ENCODE results near the gene TTC33.

TTC33 gene

GRCh38 chr5:40626801-40627200 lies 129.0 kb downstream of the TTC33 start:
- no peak overlapping the region for H3K4me3 ChIP-seq (ENCODE audit: low read depth in 1 of 5, low read length in 5 of 5)
- H3K27me3 ChIP-seq (ENCODE audit: control insufficient read depth in 5 of 5, insufficient read depth in 4 of 5, low read length in 5 of 5): no peaks in the 10 kb centered on the region

GRCh38 chr5:40623480-40624420 lies 132.0 kb downstream of the TTC33 start:
- Histone ChIP-seq H3K27ac (ENCODE audit: low read depth, low read length) (peak overlapping the region; percentile 25), H3K4me1 (ENCODE audit: control insufficient read depth in 5 of 5, insufficient read depth in 5 of 5, low read length in 5 of 5) (peaks cover 0 to 15% (median 0%) of the 10 kb centered on the region in 5 donors), H3K9me3 (ENCODE audit: control insufficient read depth in 5 of 5, low read length in 5 of 5) (no peaks in the 10 kb centered on the region)

More at GRCh38 chr5:40626801-40627200, 129.0 kb downstream of the TTC33 start:
- no peaks in the 10 kb centered on the region for H3K9me3 ChIP-seq (ENCODE audit: control insufficient read depth in 5 of 5, low read length in 5 of 5)
- peaks cover 0 to 14% (median 2%) of the 10 kb centered on the region in 5 donors for H3K4me1 ChIP-seq (ENCODE audit: control insufficient read depth in 5 of 5, insufficient read depth in 5 of 5, low read length in 5 of 5)
- no peaks in the 10 kb centered on the region for H3K36me3 ChIP-seq (ENCODE audit: control insufficient read depth in 5 of 5, insufficient read depth in 5 of 5, low read length in 5 of 5)
- H3K27ac ChIP-seq (ENCODE audit: low read depth, low read length): no peak overlapping the region
- no peak overlapping the region for H3K9ac ChIP-seq (ENCODE audit: low read length in 5 of 5)

GRCh38 chr5:40622463-40623252 lies 133.1 kb downstream of the TTC33 start:
- Histone ChIP-seq H3K9me3 (ENCODE audit: control insufficient read depth in 5 of 5, low read length in 5 of 5) (no peaks in the 10 kb centered on the region), H3K27me3 (ENCODE audit: control insufficient read depth in 5 of 5, insufficient read depth in 4 of 5, low read length in 5 of 5) (no peaks in the 10 kb centered on the region), H3K36me3 (ENCODE audit: control insufficient read depth in 5 of 5, insufficient read depth in 5 of 5, low read length in 5 of 5) (no peaks in the 10 kb centered on the region), H3K27ac (ENCODE audit: low read depth, low read length) (peak overlapping the region; percentile 25), H3K4me3 (ENCODE audit: low read depth in 1 of 5, low read length in 5 of 5) (no peak overlapping the region), H3K4me1 (ENCODE audit: control insufficient read depth in 5 of 5, insufficient read depth in 5 of 5, low read length in 5 of 5) (peaks cover 0 to 15% (median 0%) of the 10 kb centered on the region in 5 donors), H3K9ac (ENCODE audit: low read length in 5 of 5) (no peak overlapping the region)

More at GRCh38 chr5:40623480-40624420, 132.0 kb downstream of the TTC33 start:
- Histone ChIP-seq H3K4me3 (ENCODE audit: low read depth in 1 of 5, low read length in 5 of 5) (no peak overlapping the region), H3K27me3 (ENCODE audit: control insufficient read depth in 5 of 5, insufficient read depth in 4 of 5, low read length in 5 of 5) (no peaks in the 10 kb centered on the region), H3K36me3 (ENCODE audit: control insufficient read depth in 5 of 5, insufficient read depth in 5 of 5, low read length in 5 of 5) (no peaks in the 10 kb centered on the region), H3K9ac (ENCODE audit: low read length in 5 of 5) (no peak overlapping the region)

GRCh38 chr5:40619421-40619820 lies 136.3 kb downstream of the TTC33 start:
- H3K27ac ChIP-seq (ENCODE audit: low read depth, low read length): no peak overlapping the region

GRCh38 chr5:40618926-40619325 lies 136.8 kb downstream of the TTC33 start:
- no peak overlapping the region for H3K9ac ChIP-seq (ENCODE audit: low read length in 5 of 5)
- no peaks in the 10 kb centered on the region for H3K36me3 ChIP-seq (ENCODE audit: control insufficient read depth in 5 of 5, insufficient read depth in 5 of 5, low read length in 5 of 5)
- no peak overlapping the region for H3K27ac ChIP-seq (ENCODE audit: low read depth, low read length)
- no peak overlapping the region for H3K4me3 ChIP-seq (ENCODE audit: low read depth in 1 of 5, low read length in 5 of 5)
- H3K4me1 ChIP-seq (ENCODE audit: control insufficient read depth in 5 of 5, insufficient read depth in 5 of 5, low read length in 5 of 5): peaks cover 0 to 18% (median 15%) of the 10 kb centered on the region in 5 donors
- no peaks in the 10 kb centered on the region for H3K27me3 ChIP-seq (ENCODE audit: control insufficient read depth in 5 of 5, insufficient read depth in 4 of 5, low read length in 5 of 5)
- H3K9me3 ChIP-seq (ENCODE audit: control insufficient read depth in 5 of 5, low read length in 5 of 5): no peaks in the 10 kb centered on the region

More at GRCh38 chr5:40619421-40619820, 136.3 kb downstream of the TTC33 start:
- Histone ChIP-seq H3K4me1 (ENCODE audit: control insufficient read depth in 5 of 5, insufficient read depth in 5 of 5, low read length in 5 of 5) (peaks cover 0 to 18% (median 15%) of the 10 kb centered on the region in 5 donors), H3K27me3 (ENCODE audit: control insufficient read depth in 5 of 5, insufficient read depth in 4 of 5, low read length in 5 of 5) (no peaks in the 10 kb centered on the region), H3K36me3 (ENCODE audit: control insufficient read depth in 5 of 5, insufficient read depth in 5 of 5, low read length in 5 of 5) (no peaks in the 10 kb centered on the region), H3K9ac (ENCODE audit: low read length in 5 of 5) (no peak overlapping the region), H3K9me3 (ENCODE audit: control insufficient read depth in 5 of 5, low read length in 5 of 5) (no peaks in the 10 kb centered on the region), H3K4me3 (ENCODE audit: low read depth in 1 of 5, low read length in 5 of 5) (no peak overlapping the region)

GRCh38 chr5:40616781-40617180 lies 139.0 kb downstream of the TTC33 start:
- no peaks in the 10 kb centered on the region for H3K36me3 ChIP-seq (ENCODE audit: control insufficient read depth in 5 of 5, insufficient read depth in 5 of 5, low read length in 5 of 5)
- H3K4me1 ChIP-seq (ENCODE audit: control insufficient read depth in 5 of 5, insufficient read depth in 5 of 5, low read length in 5 of 5): peaks cover 0 to 15% (median 6%) of the 10 kb centered on the region in 5 donors
- H3K27ac ChIP-seq (ENCODE audit: low read depth, low read length): no peak overlapping the region
- no peak overlapping the region for H3K4me3 ChIP-seq (ENCODE audit: low read depth in 1 of 5, low read length in 5 of 5)
- H3K9me3 ChIP-seq (ENCODE audit: control insufficient read depth in 5 of 5, low read length in 5 of 5): peaks cover 0 to 2% (median 0%) of the 10 kb centered on the region in 5 donors
- no peak overlapping the region for H3K9ac ChIP-seq (ENCODE audit: low read length in 5 of 5)
- no peaks in the 10 kb centered on the region for H3K27me3 ChIP-seq (ENCODE audit: control insufficient read depth in 5 of 5, insufficient read depth in 4 of 5, low read length in 5 of 5)

GRCh38 chr5:40615586-40616170 lies 140.1 kb downstream of the TTC33 start:
- Histone ChIP-seq H3K9ac (ENCODE audit: low read length in 5 of 5) (no peak overlapping the region), H3K4me3 (ENCODE audit: low read depth in 1 of 5, low read length in 5 of 5) (peak overlapping the region in 1 of 5 donors; percentile 16), H3K36me3 (ENCODE audit: control insufficient read depth in 5 of 5, insufficient read depth in 5 of 5, low read length in 5 of 5) (no peaks in the 10 kb centered on the region), H3K27me3 (ENCODE audit: control insufficient read depth in 5 of 5, insufficient read depth in 4 of 5, low read length in 5 of 5) (no peaks in the 10 kb centered on the region), H3K27ac (ENCODE audit: low read depth, low read length) (peak overlapping the region; percentile 18), H3K4me1 (ENCODE audit: control insufficient read depth in 5 of 5, insufficient read depth in 5 of 5, low read length in 5 of 5) (peaks cover 0 to 15% (median 6%) of the 10 kb centered on the region in 5 donors), H3K9me3 (ENCODE audit: control insufficient read depth in 5 of 5, low read length in 5 of 5) (peaks cover 0 to 2% (median 0%) of the 10 kb centered on the region in 5 donors)

GRCh38 chr5:40614923-40615585 lies 140.7 kb downstream of the TTC33 start:
- H3K9ac ChIP-seq (ENCODE audit: low read length in 5 of 5): no peak overlapping the region
- H3K4me3 ChIP-seq (ENCODE audit: low read depth in 1 of 5, low read length in 5 of 5): no peak overlapping the region
- H3K36me3 ChIP-seq (ENCODE audit: control insufficient read depth in 5 of 5, insufficient read depth in 5 of 5, low read length in 5 of 5): no peaks in the 10 kb centered on the region
- H3K9me3 ChIP-seq (ENCODE audit: control insufficient read depth in 5 of 5, low read length in 5 of 5): peaks cover 0 to 2% (median 0%) of the 10 kb centered on the region in 5 donors
- peaks cover 0 to 15% (median 6%) of the 10 kb centered on the region in 5 donors for H3K4me1 ChIP-seq (ENCODE audit: control insufficient read depth in 5 of 5, insufficient read depth in 5 of 5, low read length in 5 of 5)
- no peaks in the 10 kb centered on the region for H3K27me3 ChIP-seq (ENCODE audit: control insufficient read depth in 5 of 5, insufficient read depth in 4 of 5, low read length in 5 of 5)
- H3K27ac ChIP-seq (ENCODE audit: low read depth, low read length): peak overlapping the region; percentile 18

- Histone ChIP-seq H3K27me3 (ENCODE audit: control insufficient read depth in 5 of 5, insufficient read depth in 4 of 5, low read length in 5 of 5) (no peaks in the 10 kb centered on the region), H3K4me3 (ENCODE audit: low read depth in 1 of 5, low read length in 5 of 5) (no peak overlapping the region), H3K4me1 (ENCODE audit: control insufficient read depth in 5 of 5, insufficient read depth in 5 of 5, low read length in 5 of 5) (peaks cover 0 to 15% (median 6%) of the 10 kb centered on the region in 5 donors), H3K9me3 (ENCODE audit: control insufficient read depth in 5 of 5, low read length in 5 of 5) (peaks cover 0 to 2% (median 0%) of the 10 kb centered on the region in 5 donors), H3K36me3 (ENCODE audit: control insufficient read depth in 5 of 5, insufficient read depth in 5 of 5, low read length in 5 of 5) (no peaks in the 10 kb centered on the region), H3K9ac (ENCODE audit: low read length in 5 of 5) (no peak overlapping the region), H3K27ac (ENCODE audit: low read depth, low read length) (peak overlapping the region; percentile 18)
These were observed 141.3 kb downstream of the TTC33 start for GRCh38 chr5:40614466-40614865.

All from subcutaneous abdominal adipose tissue (tissue), 5 donors.